B cell (primary cell): Measurements from ENCODE around the gene LPCAT1. TPM values are rescaled to one million over a fixed set of nuclear protein-coding genes. Genes with fewer than 3 reads are reported as not detected.
A peak's percentile ranks its signal among the peaks of the same experiment; 100 is the strongest.

Experiments
- ATAC-seq: fragments of 200-7000 bp; cut with Tn5 transposase; one replicate; pipeline ENCODE4 v1.10.0; 2021; ENCODE audit warnings: low read depth, mild to moderate bottlenecking, moderate number of reproducible peaks, moderate library complexity
- CTCF ChIA-PET: fragments of 350-600 bp; sonication (Branson Sonifier 250); formaldehyde crosslinking; loops from one replicate; lab custom pipeline; 2021; ENCODE audit warnings: antibody characterized with exemption, inconsistent platforms; lab: Charles Lee
- POLR2A ChIA-PET: fragments of 350-600 bp; sonication (Branson Sonifier 250); formaldehyde crosslinking; loops from one replicate; lab custom pipeline; 2021; ENCODE audit warnings: antibody characterized with exemption; lab: Charles Lee
- DNase-seq: peaks from one replicate; pipeline ENCODE4 v3.0.0; 2013
- H2AFZ ChIP-seq: 2 replicates; pipeline ENCODE4 v1.6.1; 2012; ENCODE audit warnings: mild to moderate bottlenecking, low read depth, low read length; ENCODE audit not compliant: insufficient read depth, poor library complexity, severe bottlenecking
- H3K27ac ChIP-seq, 2 donors: 1 replicate in 1 of 2; 2 replicates in 1 of 2; pipeline ENCODE4 v1.5.1; 2012 to 2013; ENCODE audit warnings: low read length in 2 of 2, mild to moderate bottlenecking in 2 of 2, moderate library complexity in 1 of 2
- H3K27me3 ChIP-seq, 4 experiments: fragments of 200-600 bp in 1 of 4; sonication (generic) in 1 of 4; replicated peaks in 1 of 4; 1 replicate in 2 of 4; 2 replicates in 2 of 4; pipeline versions ENCODE4 v1.6.1 to v1.7.0; 2013 to 2016; ENCODE audit warnings: low read length in 3 of 4, mild to moderate bottlenecking in 2 of 4, mixed read lengths in 1 of 4, moderate library complexity in 1 of 4; ENCODE audit not compliant: insufficient read depth in 4 of 4, control insufficient read depth in 3 of 4; ENCODE audit errors: control extremely low read depth in 1 of 4
- H3K36me3 ChIP-seq, 2 experiments: replicated peaks in 1 of 2; 1 replicate in 1 of 2; 2 replicates in 1 of 2; pipeline versions ENCODE4 v1.6.1 to v1.7.1; 2013; ENCODE audit warnings: low read length in 1 of 2; ENCODE audit not compliant: insufficient read depth in 2 of 2, control insufficient read depth in 1 of 2; ENCODE audit errors: control extremely low read depth in 1 of 2, extremely low read depth in 1 of 2
- H3K4me1 ChIP-seq, 2 donors: fragments of 200-600 bp in 1 of 2; sonication (generic) in 1 of 2; 1 replicate in 1 of 2; 2 replicates in 1 of 2; pipeline versions ENCODE4 v1.5.1 to v1.6.1; 2013 to 2017; ENCODE audit warnings: low read length in 2 of 2; ENCODE audit not compliant: control insufficient read depth in 2 of 2, insufficient read depth in 2 of 2
- H3K4me2 ChIP-seq: replicated peaks from 2 replicates; pipeline ENCODE3; 2012; ENCODE audit warnings: mild to moderate bottlenecking, low read depth, low read length; ENCODE audit not compliant: poor library complexity, severe bottlenecking
- H3K4me3 ChIP-seq, 5 experiments: fragments of 200-600 bp in 1 of 5; sonication (generic) in 1 of 5; 1 replicate in 3 of 5; 2 replicates in 2 of 5; pipeline versions ENCODE4 v1.5.1 to v1.7.0; 2011 to 2016; ENCODE audit warnings: low read length in 4 of 5, mild to moderate bottlenecking in 4 of 5, low read depth in 2 of 5, control low read depth in 1 of 5, moderate library complexity in 1 of 5; ENCODE audit not compliant: insufficient read depth in 1 of 5; ENCODE audit errors: control extremely low read depth in 1 of 5, extremely low read depth in 1 of 5
- H3K79me2 ChIP-seq: fragments of 200-600 bp; sonication (generic); one replicate; pipeline ENCODE4 v1.6.0; 2016; ENCODE audit warnings: low read length; ENCODE audit not compliant: control insufficient read depth, insufficient read depth
- H3K9ac ChIP-seq: fragments of 200-600 bp; sonication (generic); 2 replicates; pipeline ENCODE4 v1.6.1; 2017; ENCODE audit warnings: mild to moderate bottlenecking, low read length, moderate library complexity
- H3K9me3 ChIP-seq, 3 donors: one replicate each; pipeline versions ENCODE4 v1.6.1 to v1.7.1; 2013; ENCODE audit warnings: low read length in 2 of 3; ENCODE audit not compliant: control insufficient read depth in 2 of 3, insufficient read depth in 1 of 3; ENCODE audit errors: control extremely low read depth in 1 of 3
- H4K20me1 ChIP-seq: 2 replicates; pipeline ENCODE4 v1.6.0; 2012; ENCODE audit warnings: mild to moderate bottlenecking, low read length; ENCODE audit not compliant: insufficient read depth, control insufficient read depth, poor library complexity, severe bottlenecking
- H3K27ac Mint-ChIP-seq: one replicate; pipeline ENCODE4 v1.8.0; 2021; ENCODE audit warnings: mixed read lengths
- H3K27me3 Mint-ChIP-seq: one replicate; pipeline ENCODE4 v1.8.0; 2021; ENCODE audit warnings: mixed read lengths
- H3K4me1 Mint-ChIP-seq: one replicate; pipeline ENCODE4 v1.8.0; 2021; ENCODE audit warnings: mixed read lengths
- H3K4me3 Mint-ChIP-seq: one replicate; pipeline ENCODE4 v1.8.0; 2021; ENCODE audit warnings: mixed read lengths
- H3K9me3 Mint-ChIP-seq: one replicate; pipeline ENCODE4 v1.8.0; 2022; ENCODE audit warnings: mixed read lengths; ENCODE audit not compliant: insufficient read depth
- CTCF ChIP-seq: fragments of 200-600 bp; IDR thresholded peaks from one replicate; pipeline ENCODE4 v1.8.0; 2022; ENCODE audit warnings: antibody characterized with exemption, mild to moderate bottlenecking
- EZH2 ChIP-seq: IDR thresholded peaks from 2 replicates; pipeline ENCODE4 v1.6.1; 2012; ENCODE audit warnings: borderline replicate concordance, low read depth, mild to moderate bottlenecking, moderate library complexity, low read length; ENCODE audit not compliant: insufficient read depth, poor library complexity, severe bottlenecking
- WGBS: methylation state at CpG from one replicate; pipeline ENCODE4 v1.1.5; 2013; ENCODE audit warnings: missing lambda C conversion rate; ENCODE audit not compliant: insufficient coverage; 5-methylcytosine and 5-hydroxymethylcytosine counted together
- intact Hi-C: fragments of 100-400 bp; cut with micrococcal nuclease; formaldehyde crosslinking; loops from one replicate; pipeline ENCODE4 v1.10.0; 2022
- polyA plus RNA-seq: library from polyadenylated mRNA; depleted of rRNA; stranded (reverse); fragments of >200 nt; gene quantifications from 2 replicates; pipeline ENCODE4 v1.2.3, GENCODE V29; 2012
- total RNA-seq, 2 donors: library from RNA; stranded (reverse); fragments of 120-200 nt in 1 of 2; gene quantifications; 1 replicate in 1 of 2; 2 replicates in 1 of 2; pipeline versions ENCODE4 v1.2.3 to v1.2.4, GENCODE V29; 2013 to 2022

LPCAT1 gene
- total and polyA plus RNA-seq, 2 donors (not counting 1 experiment from before 2014, with no cell fraction given): 94.8 to 159 TPM

GRCh38 chr5:1526681-1527131 is 2.9 kb upstream of the LPCAT1 start:
- Mint-ChIP-seq H3K4me1 (peaks cover 41% of the 10 kb centered on the region), H3K9me3 (no peaks in the 10 kb centered on the region), H3K27me3 (no peaks in the 10 kb centered on the region), H3K27ac (peak overlapping the region; percentile 91), H3K4me3 (peak overlapping the region; percentile 8)
- TF ChIP-seq EZH2 (no peak), CTCF (no peak)
- POLR2A ChIA-PET: no interaction called here
- H3K4me2 ChIP-seq: peak overlapping the region; percentile 22
- no peaks in the 10 kb centered on the region for H3K36me3 ChIP-seq
- H3K4me3 ChIP-seq: no peak overlapping the region
- DNase-seq (no peak), ATAC-seq (no peak)
- no peaks in the 10 kb centered on the region for H3K9me3 ChIP-seq
- H3K27me3 ChIP-seq: no peaks in the 10 kb centered on the region
- peaks cover 36 to 44% of the 10 kb centered on the region in 2 donors for H3K4me1 ChIP-seq
- peaks cover 17% of the 10 kb centered on the region for H3K79me2 ChIP-seq
- peak overlapping the region; percentile 3 to 90 for H3K27ac ChIP-seq
- H3K9ac ChIP-seq: no peak overlapping the region
- H4K20me1 ChIP-seq: peaks cover 16% of the 10 kb centered on the region
- CTCF ChIA-PET: interaction anchor here (1.1 to 1.7 kb wide), 2 partner anchors 9 to 47 kb away, joined by 4 to 9 read pairs; no protein-coding TSS in a partner anchor
- 78% methylated on average over 4 of the region's 9 CpGs for WGBS
- peak overlapping the region; percentile 60 for H2AFZ ChIP-seq
- intact Hi-C loops: no loop called here

DNA sequence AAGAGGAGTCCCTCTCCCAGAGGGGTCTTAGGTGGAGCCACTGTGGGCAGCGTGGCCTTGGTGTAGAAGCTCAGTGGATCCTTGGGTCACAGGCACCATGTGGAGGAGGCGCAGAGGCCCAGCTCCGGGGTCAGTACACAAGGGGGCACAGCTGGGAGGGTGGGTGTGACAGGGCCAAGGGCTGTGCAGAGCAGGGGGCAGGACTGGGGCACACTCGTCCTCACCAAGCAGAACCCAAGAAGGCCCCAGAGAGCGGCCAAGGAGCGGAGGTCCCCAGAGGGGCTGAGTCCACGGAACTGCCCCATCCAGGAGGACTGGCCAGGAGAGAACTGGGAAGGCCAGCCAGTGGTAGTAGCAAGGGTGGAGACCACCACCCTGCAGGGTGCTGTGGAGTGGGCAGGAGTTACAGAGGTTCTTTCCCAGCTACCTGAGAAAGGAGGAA is 2.5 kb upstream of the LPCAT1 start:
- TF ChIP-seq EZH2 (no peak), CTCF (no peak)
- POLR2A ChIA-PET: interaction anchor here (0.6 to 3.0 kb wide), 3 partner anchors 19 to 45 kb away, joined by 3 to 12 read pairs (median 3); no protein-coding TSS in a partner anchor
- CTCF ChIA-PET: interaction anchor here (1.1 to 1.7 kb wide), 2 partner anchors 9 to 46 kb away, joined by 4 to 9 read pairs; no protein-coding TSS in a partner anchor
- Histone ChIP-seq H4K20me1 (peaks cover 21% of the 10 kb centered on the region), H3K27me3 (no peaks in the 10 kb centered on the region), H3K9ac (no peak overlapping the region), H3K79me2 (peaks cover 22% of the 10 kb centered on the region), H3K36me3 (peaks cover 0 to 2% of the 10 kb centered on the region in 2 experiments), H3K4me3 (no peak overlapping the region), H3K4me1 (peaks cover 39 to 49% of the 10 kb centered on the region in 2 donors), H2AFZ (peak overlapping the region; percentile 60), H3K27ac (peak overlapping the region; percentile 29 to 90), H3K9me3 (no peaks in the 10 kb centered on the region), H3K4me2 (peak overlapping the region; percentile 92)
- Mint-ChIP-seq H3K4me3 (peak overlapping the region; percentile 73), H3K4me1 (peaks cover 46% of the 10 kb centered on the region), H3K27ac (peak overlapping the region; percentile 91), H3K27me3 (no peaks in the 10 kb centered on the region), H3K9me3 (no peaks in the 10 kb centered on the region)
- WGBS: 95% methylated on average over 7 of the region's 7 CpGs
- DNase-seq (no peak), ATAC-seq (no peak)
- intact Hi-C loops: no loop called here
